GM12878 (cell line): Measurements from ENCODE around the gene LRBA. TPM values are rescaled to one million over a fixed set of nuclear protein-coding genes. Genes with fewer than 3 reads are reported as not detected.

Experiments
- ATAC-seq: fragments of 200-7000 bp; cut with Tn5 transposase; 3 replicates; pipeline ENCODE4 v1.9.1; 2020; ENCODE audit warnings: mild to moderate bottlenecking, moderate library complexity
- BruUV-seq: library from RNA; stranded (reverse); fragments of 400-500 nt; replicated peaks from 2 replicates; lab custom pipeline; 2021; lab: Mats Ljungman, UMichigan
- CTCF ChIA-PET: fragments of 300-600 bp; sonication (Branson Sonifier 250); formaldehyde crosslinking; extraction: SDS; loops from one replicate; lab custom pipeline; 2021; ENCODE audit warnings: inconsistent platforms; lab: Yijun Ruan, JAX
- POLR2A ChIA-PET: fragments of 350-600 bp; formaldehyde crosslinking; extraction: SDS; loops from one replicate; lab custom pipeline; 2021; ENCODE audit warnings: inconsistent platforms; lab: Charles Lee
- RAD21 ChIA-PET: fragments of 300-600 bp; sonication (Branson Sonifier 250); formaldehyde crosslinking; loops from one replicate; lab custom pipeline; 2023; ENCODE audit warnings: antibody characterized with exemption; ENCODE audit not compliant: unreplicated experiment; lab: Charles Lee
- SMC1A ChIA-PET: fragments of 300-600 bp; sonication (Branson Sonifier 250); formaldehyde crosslinking; loops from one replicate; lab custom pipeline; 2023; ENCODE audit not compliant: unreplicated experiment, uncharacterized antibody; lab: Charles Lee
- DNase-seq: peaks from one replicate; pipeline ENCODE4 v3.0.0-alpha.2; 2011; ENCODE audit warnings: low read depth, low spot score
- FAIRE-seq: peaks from 3 replicates; lab custom pipeline; 2011; peaks lifted over from hg19 to GRCh38; lab: Jason Lieb, UNC
- H2AFZ ChIP-seq: 2 replicates; pipeline ENCODE4 v1.6.0; 2011; ENCODE audit warnings: low read depth, low read length, control low read depth; ENCODE audit not compliant: control insufficient read depth
- H3K27ac ChIP-seq: 2 replicates; pipeline ENCODE4 v1.5.1; 2011; ENCODE audit warnings: control low read depth; ENCODE audit not compliant: control insufficient read depth, insufficient read depth
- H3K27me3 ChIP-seq, 2 experiments: replicated peaks in 1 of 2; 2 replicates each; pipeline versions ENCODE4 v1.6.0 to v1.6.1; 2011; ENCODE audit warnings: low read length in 1 of 2; ENCODE audit not compliant: control insufficient read depth in 2 of 2, insufficient read depth in 2 of 2
- H3K36me3 ChIP-seq, 2 experiments: 2 replicates each; pipeline ENCODE4 v1.5.1; 2011; ENCODE audit warnings: low read length in 1 of 2; ENCODE audit not compliant: control insufficient read depth in 2 of 2, insufficient read depth in 2 of 2
- H3K4me1 ChIP-seq: 2 replicates; pipeline ENCODE4 v1.6.1; 2011; ENCODE audit warnings: mild to moderate bottlenecking, low read length, moderate library complexity, mixed read lengths; ENCODE audit not compliant: control insufficient read depth, insufficient read depth
- H3K4me2 ChIP-seq: 2 replicates; pipeline ENCODE4 v1.6.0; 2011; ENCODE audit warnings: control low read depth; ENCODE audit not compliant: control insufficient read depth, insufficient read depth
- H3K4me3 ChIP-seq: fragments of 200-600 bp; sonication (generic); 2 replicates; pipeline ENCODE4 v1.5.1; 2016
- H3K79me2 ChIP-seq: 2 replicates; pipeline ENCODE4 v1.6.0; 2011; ENCODE audit warnings: low read length; ENCODE audit not compliant: control insufficient read depth, insufficient read depth
- H3K9ac ChIP-seq: 2 replicates; pipeline ENCODE4 v1.8.0; 2011; ENCODE audit warnings: low read length, control low read depth, mixed read lengths; ENCODE audit not compliant: control insufficient read depth, insufficient read depth
- H3K9me3 ChIP-seq: replicated peaks from 3 replicates; pipeline ENCODE4 v1.5.1; 2011; ENCODE audit warnings: mild to moderate bottlenecking, low read length; ENCODE audit not compliant: control insufficient read depth, insufficient read depth
- H4K20me1 ChIP-seq: 2 replicates; pipeline ENCODE4 v1.6.0; 2011; ENCODE audit not compliant: control insufficient read depth, insufficient read depth
- CHD4 ChIP-seq: fragments of 200-600 bp; sonication (generic); IDR thresholded peaks from 2 replicates; pipeline ENCODE4 v1.6.1; 2016; ENCODE audit warnings: mild to moderate bottlenecking
- EP300 ChIP-seq, 2 experiments: fragments of 150-350 bp in 1 of 2; IDR thresholded peaks; 2 replicates each; pipeline ENCODE4 v1.6.1; 2011 to 2012; ENCODE audit warnings: low read depth in 2 of 2, low read length in 2 of 2, borderline replicate concordance in 1 of 2, improper control_type of control experiment in 1 of 2, inconsistent platforms in 1 of 2; ENCODE audit not compliant: control insufficient read depth in 1 of 2
- MYB ChIP-seq: fragments of 150-350 bp; IDR thresholded peaks from 2 replicates; pipeline ENCODE4 v1.6.1; 2014; ENCODE audit warnings: mild to moderate bottlenecking, low read depth, low read length, borderline replicate concordance
- NFYB ChIP-seq: IDR thresholded peaks from 2 replicates; pipeline ENCODE4 v1.6.1; 2011; ENCODE audit warnings: low read depth, mild to moderate bottlenecking, low read length, improper control_type of control experiment, moderate library complexity; ENCODE audit not compliant: insufficient read depth
- POLR2AphosphoS2 ChIP-seq: IDR thresholded peaks from 2 replicates; pipeline ENCODE4 v1.6.1; 2011; ENCODE audit warnings: low read depth, mild to moderate bottlenecking, low read length, improper control_type of control experiment, moderate library complexity
- POLR2AphosphoS5 ChIP-seq: IDR thresholded peaks from 2 replicates; pipeline ENCODE4 v1.6.1; 2011; ENCODE audit warnings: mild to moderate bottlenecking, low read length, inconsistent platforms
- SP1 ChIP-seq: IDR thresholded peaks from one replicate; pipeline ENCODE4 v1.6.1; 2011; ENCODE audit warnings: low read depth, low read length
- STAT3 ChIP-seq: IDR thresholded peaks from 2 replicates; pipeline ENCODE4 v1.6.1; 2011; ENCODE audit warnings: low read depth, low read length, improper control_type of control experiment
- ZNF217 ChIP-seq: fragments of 450-650 bp; IDR thresholded peaks from 2 replicates; pipeline ENCODE4 v1.6.1; 2017; ENCODE audit warnings: antibody characterized with exemption, mild to moderate bottlenecking
- ZNF384 ChIP-seq: IDR thresholded peaks from 2 replicates; pipeline ENCODE4 v1.6.1; 2012; ENCODE audit warnings: low read depth, mild to moderate bottlenecking, low read length, improper control_type of control experiment, borderline replicate concordance
- ZNF687 ChIP-seq: fragments of 450-650 bp; IDR thresholded peaks from 2 replicates; pipeline ENCODE4 v1.6.1; 2017; ENCODE audit warnings: mild to moderate bottlenecking, moderate library complexity
- WGBS: methylation state at CpG from one replicate; pipeline ENCODE4 v1.1.6; 2016; ENCODE audit warnings: low lambda C conversion rate; ENCODE audit not compliant: insufficient replicate concordance, insufficient coverage; ENCODE audit errors: missing lambda C conversion rate; 5-methylcytosine and 5-hydroxymethylcytosine counted together
- in situ Hi-C: fragments of 300-500 bp; cut with MboI; formaldehyde crosslinking; loops from 9 replicates; pipeline ENCODE4 v1.14.3; 2018; ENCODE audit warnings: mixed read lengths
- intact Hi-C: fragments of 100-400 bp; cut with micrococcal nuclease; formaldehyde crosslinking; loops from one replicate; pipeline ENCODE4 v1.14.2; 2022; ENCODE audit not compliant: unreplicated experiment
- polyA plus RNA-seq, 11 experiments: library from polyadenylated mRNA; depleted of rRNA in 4 of 11; unstranded in 6 of 11; stranded (reverse) in 5 of 11; fragments of >200 nt; fragmentation: Nextera tagmentation in 4 of 11; fragmentation: Illumina TruSeq in 1 of 11; extraction: Ambion mirVana in 4 of 11; extraction: Trizol in 1 of 11; gene quantifications; 1 replicate in 1 of 11; 2 replicates in 10 of 11; pipeline versions ENCODE4 v1.2.1 to v1.2.3, GENCODE V29; 2011 to 2016; ENCODE audit warnings: inconsistent platforms in 2 of 11, missing spikeins in 2 of 11, low read depth in 1 of 11
- total RNA-seq, 4 experiments: library from RNA; depleted of rRNA in 3 of 4; stranded (reverse); fragments of >200 nt in 3 of 4; fragmentation: Illumina TruSeq in 1 of 4; extraction: Trizol in 1 of 4; gene quantifications; 2 replicates each; pipeline versions ENCODE4 v1.2.1 to v1.2.3, GENCODE V29; 2013 to 2021
- TF ChIP-seq, protein P1 (sequence below): fragments of 150-350 bp; IDR thresholded peaks from 2 replicates; pipeline ENCODE4 v1.6.1; 2014; ENCODE audit warnings: mild to moderate bottlenecking, low read depth, low read length

The LRBA gene
- total and polyA plus RNA-seq, 10 of the 15 experiments (the other 5 are each of a cell fraction or from before 2014, with no cell fraction given): 20.3 to 93.4 (median 55.0) TPM

- Histone ChIP-seq H4K20me1 (no peaks in the 10 kb centered on the region), H3K27me3 (no peaks in the 10 kb centered on the region), H3K4me3 (no peak overlapping the region), H2AFZ (no peak overlapping the region), H3K9me3 (no peaks in the 10 kb centered on the region), H3K4me1 (no peaks in the 10 kb centered on the region), H3K79me2 (no peaks in the 10 kb centered on the region), H3K36me3 (no peaks in the 10 kb centered on the region), H3K27ac (no peak overlapping the region), H3K4me2 (no peak overlapping the region), H3K9ac (no peak overlapping the region)
- TF ChIP-seq CHD4 (no peak), NFYB (no peak), STAT3 (no peak)
- ChIA-PET POLR2A (no interaction called here), CTCF (interaction anchor here (1.2 kb wide), 1 partner anchor 57 kb away, joined by 4 read pairs; no protein-coding TSS in a partner anchor), RAD21 (no interaction called here), SMC1A (interaction anchor here (0.7 kb wide), 1 partner anchor 14 kb away, joined by 3 read pairs; no protein-coding TSS in a partner anchor)
- FAIRE-seq (no peak), ATAC-seq (no peak), DNase-seq (no peak)
- in situ Hi-C loops (no loop called here), intact Hi-C loops (no loop called here)
- 97% methylated on average over 9 of the region's 13 CpGs for WGBS
- no TSS peak for BruUV-seq
These were observed 592.0 kb downstream of the LRBA start for GRCh38 chr4:150423074-150423473.

DNA sequence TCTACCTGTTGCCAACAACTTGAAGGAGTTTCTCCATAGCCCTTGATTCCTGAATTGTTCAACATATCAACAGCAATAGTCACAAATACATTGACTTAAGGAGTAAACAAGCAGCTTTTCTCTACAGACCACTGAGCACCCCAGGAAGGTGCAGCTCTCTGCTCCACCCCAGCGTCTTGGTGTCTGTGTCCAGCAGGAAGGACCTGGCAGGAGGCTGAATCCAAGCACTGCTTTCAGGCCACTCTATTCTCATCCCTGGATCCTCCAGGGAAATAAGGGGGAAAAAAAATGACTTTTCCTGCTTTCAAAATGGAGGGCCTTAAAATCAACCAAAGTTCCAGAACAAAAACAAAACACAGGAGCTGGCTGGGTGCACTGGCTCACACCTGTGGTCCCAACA is 593.5 kb downstream of the LRBA start:
- Histone ChIP-seq H3K4me1 (no peaks in the 10 kb centered on the region), H2AFZ (no peak overlapping the region), H3K4me2 (no peak overlapping the region), H3K27me3 (no peaks in the 10 kb centered on the region), H3K36me3 (no peaks in the 10 kb centered on the region), H3K4me3 (no peak overlapping the region), H4K20me1 (no peaks in the 10 kb centered on the region), H3K9me3 (no peaks in the 10 kb centered on the region), H3K79me2 (no peaks in the 10 kb centered on the region), H3K27ac (no peak overlapping the region), H3K9ac (no peak overlapping the region)
- intact Hi-C loops (no loop called here), in situ Hi-C loops (no loop called here)
- no peak for DNase-seq
- WGBS: 100% methylated on average over 1 of the region's 1 CpG
- POLR2A ChIA-PET: no interaction called here
- CTCF ChIA-PET: interaction anchor here (0.9 kb wide), 1 partner anchor 445 kb away, joined by 4 read pairs; no protein-coding TSS in a partner anchor
- ATAC-seq: no peak
- RAD21 ChIA-PET: no interaction called here
- FAIRE-seq: peak; percentile 18
- no TSS peak for BruUV-seq
- SMC1A ChIA-PET: interaction anchor here (1.2 kb wide), 1 partner anchor 446 kb away, joined by 4 read pairs; no protein-coding TSS in a partner anchor
- TF ChIP-seq ZNF217 (no peak), MYB (no peak), POLR2AphosphoS2 (no peak), SP1 (no peak), ZNF687 (no peak), EP300 (IDR thresholded peaks at IDR 0.05; ENCODE audit: borderline replicate concordance in 1 of 2, control insufficient read depth in 1 of 2, low read depth in 2 of 2, low read length in 2 of 2) (no peak), ZNF384 (no peak), POLR2AphosphoS5 (no peak)
- TF ChIP-seq, protein P1, sequence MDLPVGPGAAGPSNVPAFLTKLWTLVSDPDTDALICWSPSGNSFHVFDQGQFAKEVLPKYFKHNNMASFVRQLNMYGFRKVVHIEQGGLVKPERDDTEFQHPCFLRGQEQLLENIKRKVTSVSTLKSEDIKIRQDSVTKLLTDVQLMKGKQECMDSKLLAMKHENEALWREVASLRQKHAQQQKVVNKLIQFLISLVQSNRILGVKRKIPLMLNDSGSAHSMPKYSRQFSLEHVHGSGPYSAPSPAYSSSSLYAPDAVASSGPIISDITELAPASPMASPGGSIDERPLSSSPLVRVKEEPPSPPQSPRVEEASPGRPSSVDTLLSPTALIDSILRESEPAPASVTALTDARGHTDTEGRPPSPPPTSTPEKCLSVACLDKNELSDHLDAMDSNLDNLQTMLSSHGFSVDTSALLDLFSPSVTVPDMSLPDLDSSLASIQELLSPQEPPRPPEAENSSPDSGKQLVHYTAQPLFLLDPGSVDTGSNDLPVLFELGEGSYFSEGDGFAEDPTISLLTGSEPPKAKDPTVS: no peak
